SK-N-SH treated with all-trans-retinoic acid at 6 μM for 48 hours (cell line): Measurements from ENCODE around the gene FRMD4A.

Experiments
- ATAC-seq: fragments of 200-7000 bp; cut with Tn5 transposase; 3 replicates; pipeline ENCODE4 v1.9.1; 2020; ENCODE audit warnings: mild to moderate bottlenecking, moderate library complexity
- ARNTL ChIP-seq: fragments of 450-650 bp; formaldehyde crosslinking; IDR thresholded peaks from 2 replicates; pipeline ENCODE4 v1.5.0; 2020; ENCODE audit warnings: low read depth, mild to moderate bottlenecking, moderate library complexity, borderline replicate concordance
- BACH2 ChIP-seq: fragments of 250-450 bp; sonication (Bioruptor Pico); IDR thresholded peaks from 2 replicates; pipeline ENCODE4 v1.9.0; 2021; ENCODE audit warnings: mild to moderate bottlenecking, borderline replicate concordance
- CREB5 ChIP-seq: fragments of 250-450 bp; sonication (Bioruptor Pico); IDR thresholded peaks from 2 replicates; pipeline ENCODE4 v1.5.1; 2020; ENCODE audit warnings: low read depth, mild to moderate bottlenecking, moderate library complexity
- CSDC2 ChIP-seq: fragments of 250-450 bp; sonication (Bioruptor Pico); IDR thresholded peaks from 2 replicates; pipeline ENCODE4 v1.5.0; 2020; ENCODE audit warnings: mild to moderate bottlenecking, moderate library complexity
- ESRRG ChIP-seq: fragments of 250-450 bp; sonication (Bioruptor Pico); IDR thresholded peaks from 2 replicates; pipeline ENCODE4 v1.6.1; 2021; ENCODE audit warnings: mild to moderate bottlenecking
- GLIS3 ChIP-seq: fragments of 250-450 bp; sonication (Bioruptor Pico); IDR thresholded peaks from 2 replicates; pipeline ENCODE4 v1.5.0; 2020; ENCODE audit warnings: mild to moderate bottlenecking, moderate library complexity
- ISL1 ChIP-seq: fragments of 250-450 bp; sonication (Bioruptor Pico); IDR thresholded peaks from 2 replicates; pipeline ENCODE4 v2.1.2; 2022; ENCODE audit warnings: mild to moderate bottlenecking, moderate library complexity
- OSR1 ChIP-seq: fragments of 250-450 bp; sonication (Bioruptor Pico); IDR thresholded peaks from 2 replicates; pipeline ENCODE4 v1.8.0; 2022; ENCODE audit warnings: moderate library complexity, mild to moderate bottlenecking, inconsistent platforms
- POU6F1 ChIP-seq: fragments of 250-450 bp; sonication (Bioruptor Pico); IDR thresholded peaks from 2 replicates; pipeline ENCODE4 v1.8.0; 2021; ENCODE audit warnings: low read depth, mild to moderate bottlenecking, moderate library complexity, borderline replicate concordance
- TCF4 ChIP-seq: fragments of 250-450 bp; sonication (Bioruptor Pico); IDR thresholded peaks from 2 replicates; pipeline ENCODE4 v1.8.0; 2021; ENCODE audit warnings: mild to moderate bottlenecking, moderate library complexity, borderline replicate concordance
- TOX ChIP-seq: fragments of 250-450 bp; sonication (Bioruptor Pico); IDR thresholded peaks from 2 replicates; pipeline ENCODE4 v1.8.0; 2021; ENCODE audit warnings: mild to moderate bottlenecking, moderate library complexity, borderline replicate concordance
- ZC3H10 ChIP-seq: fragments of 250-450 bp; sonication (Bioruptor Pico); IDR thresholded peaks from 2 replicates; pipeline ENCODE4 v1.5.1; 2021; ENCODE audit warnings: mild to moderate bottlenecking, moderate library complexity
- ZFP3 ChIP-seq: fragments of 250-450 bp; sonication (Bioruptor Pico); IDR thresholded peaks from 2 replicates; pipeline ENCODE4 v1.5.0; 2020; ENCODE audit warnings: mild to moderate bottlenecking, moderate library complexity
- ZFP30 ChIP-seq: fragments of 450-650 bp; formaldehyde crosslinking; IDR thresholded peaks from 2 replicates; pipeline ENCODE4 v1.5.0; 2022; ENCODE audit warnings: mild to moderate bottlenecking, moderate library complexity
- ZNF565 ChIP-seq: fragments of 450-650 bp; formaldehyde crosslinking; conservative IDR thresholded peaks from 2 replicates; pipeline ENCODE4 v1.5.0; 2020; ENCODE audit warnings: low read depth, mild to moderate bottlenecking, moderate library complexity
- ZNF70 ChIP-seq: fragments of 450-650 bp; formaldehyde crosslinking; IDR thresholded peaks from 2 replicates; pipeline ENCODE4 v1.5.0; 2020; ENCODE audit warnings: mild to moderate bottlenecking, moderate library complexity
- ZNF8 ChIP-seq: fragments of 450-650 bp; formaldehyde crosslinking; IDR thresholded peaks from 2 replicates; pipeline ENCODE4 v1.5.0; 2020; ENCODE audit warnings: mild to moderate bottlenecking, moderate library complexity
- TF ChIP-seq, protein P1 (sequence below): fragments of 250-450 bp; sonication (Bioruptor Pico); IDR thresholded peaks from 2 replicates; pipeline ENCODE4 v1.5.0; 2020; ENCODE audit warnings: mild to moderate bottlenecking, moderate library complexity
- TF ChIP-seq, protein P2 (sequence below): fragments of 250-450 bp; sonication (Bioruptor Pico); IDR thresholded peaks from 2 replicates; pipeline ENCODE4 v1.8.0; 2020; ENCODE audit warnings: mild to moderate bottlenecking, moderate library complexity, borderline replicate concordance

Gene FRMD4A

DNA sequence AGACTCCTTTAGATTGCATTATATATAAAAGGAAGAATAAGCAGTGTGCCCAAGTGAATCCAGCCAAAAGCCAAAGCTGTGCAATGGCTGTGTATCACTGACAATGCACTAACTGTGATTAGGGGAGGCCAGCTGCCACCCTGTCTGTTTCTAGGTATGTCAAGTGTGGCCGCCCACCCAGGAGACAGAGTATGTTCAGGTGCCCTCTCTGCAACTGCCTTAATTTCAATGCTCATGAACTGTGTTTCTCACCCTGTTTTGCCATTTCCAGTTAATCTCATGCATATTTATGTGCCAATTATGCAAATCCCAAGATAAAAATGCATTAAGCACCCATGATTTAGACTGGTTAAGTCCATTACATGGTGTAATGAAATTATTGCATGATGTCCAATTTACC lies 159.4 kb downstream of the FRMD4A start:
- TF ChIP-seq POU6F1 (CRISPR knock-in tag) (no peak), ZFP3 (no peak), ARNTL (CRISPR knock-in tag) (no peak), BACH2 (CRISPR knock-in tag) (no peak), ZFP30 (CRISPR knock-in tag) (no peak), ZNF565 (CRISPR knock-in tag) (no peak), TOX (no peak)
- TF ChIP-seq, protein P1, sequence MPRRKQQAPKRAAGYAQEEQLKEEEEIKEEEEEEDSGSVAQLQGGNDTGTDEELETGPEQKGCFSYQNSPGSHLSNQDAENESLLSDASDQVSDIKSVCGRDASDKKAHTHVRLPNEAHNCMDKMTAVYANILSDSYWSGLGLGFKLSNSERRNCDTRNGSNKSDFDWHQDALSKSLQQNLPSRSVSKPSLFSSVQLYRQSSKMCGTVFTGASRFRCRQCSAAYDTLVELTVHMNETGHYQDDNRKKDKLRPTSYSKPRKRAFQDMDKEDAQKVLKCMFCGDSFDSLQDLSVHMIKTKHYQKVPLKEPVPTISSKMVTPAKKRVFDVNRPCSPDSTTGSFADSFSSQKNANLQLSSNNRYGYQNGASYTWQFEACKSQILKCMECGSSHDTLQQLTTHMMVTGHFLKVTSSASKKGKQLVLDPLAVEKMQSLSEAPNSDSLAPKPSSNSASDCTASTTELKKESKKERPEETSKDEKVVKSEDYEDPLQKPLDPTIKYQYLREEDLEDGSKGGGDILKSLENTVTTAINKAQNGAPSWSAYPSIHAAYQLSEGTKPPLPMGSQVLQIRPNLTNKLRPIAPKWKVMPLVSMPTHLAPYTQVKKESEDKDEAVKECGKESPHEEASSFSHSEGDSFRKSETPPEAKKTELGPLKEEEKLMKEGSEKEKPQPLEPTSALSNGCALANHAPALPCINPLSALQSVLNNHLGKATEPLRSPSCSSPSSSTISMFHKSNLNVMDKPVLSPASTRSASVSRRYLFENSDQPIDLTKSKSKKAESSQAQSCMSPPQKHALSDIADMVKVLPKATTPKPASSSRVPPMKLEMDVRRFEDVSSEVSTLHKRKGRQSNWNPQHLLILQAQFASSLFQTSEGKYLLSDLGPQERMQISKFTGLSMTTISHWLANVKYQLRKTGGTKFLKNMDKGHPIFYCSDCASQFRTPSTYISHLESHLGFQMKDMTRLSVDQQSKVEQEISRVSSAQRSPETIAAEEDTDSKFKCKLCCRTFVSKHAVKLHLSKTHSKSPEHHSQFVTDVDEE: no peak
- no peak for ATAC-seq

- TF ChIP-seq CREB5 (no peak), GLIS3 (CRISPR knock-in tag) (no peak), ZNF8 (CRISPR knock-in tag) (no peak), CSDC2 (no peak), ISL1 (CRISPR knock-in tag) (no peak), ZNF70 (CRISPR knock-in tag) (no peak), ARNTL (CRISPR knock-in tag) (no peak), ZFP3 (no peak), ZFP30 (CRISPR knock-in tag) (no peak), ZNF565 (CRISPR knock-in tag) (no peak), ZC3H10 (CRISPR knock-in tag) (no peak), OSR1 (CRISPR knock-in tag) (no peak), BACH2 (CRISPR knock-in tag) (no peak)
- TF ChIP-seq, protein P2, sequence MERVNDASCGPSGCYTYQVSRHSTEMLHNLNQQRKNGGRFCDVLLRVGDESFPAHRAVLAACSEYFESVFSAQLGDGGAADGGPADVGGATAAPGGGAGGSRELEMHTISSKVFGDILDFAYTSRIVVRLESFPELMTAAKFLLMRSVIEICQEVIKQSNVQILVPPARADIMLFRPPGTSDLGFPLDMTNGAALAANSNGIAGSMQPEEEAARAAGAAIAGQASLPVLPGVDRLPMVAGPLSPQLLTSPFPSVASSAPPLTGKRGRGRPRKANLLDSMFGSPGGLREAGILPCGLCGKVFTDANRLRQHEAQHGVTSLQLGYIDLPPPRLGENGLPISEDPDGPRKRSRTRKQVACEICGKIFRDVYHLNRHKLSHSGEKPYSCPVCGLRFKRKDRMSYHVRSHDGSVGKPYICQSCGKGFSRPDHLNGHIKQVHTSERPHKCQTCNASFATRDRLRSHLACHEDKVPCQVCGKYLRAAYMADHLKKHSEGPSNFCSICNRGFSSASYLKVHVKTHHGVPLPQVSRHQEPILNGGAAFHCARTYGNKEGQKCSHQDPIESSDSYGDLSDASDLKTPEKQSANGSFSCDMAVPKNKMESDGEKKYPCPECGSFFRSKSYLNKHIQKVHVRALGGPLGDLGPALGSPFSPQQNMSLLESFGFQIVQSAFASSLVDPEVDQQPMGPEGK (CRISPR knock-in tag): no peak
- ATAC-seq: no peak
These were observed 167.2 kb downstream of the FRMD4A start for GRCh38 chr10:14163377-14164086.

DNA sequence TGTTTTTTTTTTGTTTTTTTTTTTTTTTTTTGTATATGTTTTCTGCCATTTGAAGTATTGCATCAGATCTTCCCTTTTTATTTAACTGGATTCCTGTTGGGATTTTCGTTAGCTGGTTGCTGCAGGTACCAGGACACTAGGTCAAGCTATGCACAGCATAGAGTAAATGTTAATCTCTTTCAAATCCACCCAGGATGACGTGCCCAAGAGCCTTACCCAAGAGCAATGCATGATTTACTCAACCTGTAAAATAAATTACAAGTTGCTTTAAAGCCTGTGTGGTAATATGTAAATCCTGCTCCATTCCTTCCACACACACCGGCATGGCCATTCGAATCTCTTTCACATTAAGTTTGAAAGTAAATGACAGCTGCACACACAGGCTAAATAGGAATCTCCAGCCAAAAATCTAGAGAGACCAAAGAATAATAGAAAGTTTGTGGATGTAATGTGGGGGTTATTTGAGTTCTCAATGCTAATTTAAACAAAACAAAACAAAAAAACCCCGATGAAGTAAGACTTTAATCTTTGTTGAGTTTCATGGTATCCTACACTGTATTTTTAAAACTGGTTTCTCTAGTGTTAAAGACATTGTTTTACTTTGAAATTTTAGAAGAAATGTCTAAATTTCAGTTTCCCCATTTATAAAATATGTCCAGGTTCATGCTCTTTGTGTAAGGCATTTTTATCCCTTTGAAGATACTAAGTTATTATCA lies 167.9 kb downstream of the FRMD4A start:
- no peak for ATAC-seq
- TF ChIP-seq CREB5 (no peak), CSDC2 (no peak), TOX (no peak), ESRRG (CRISPR knock-in tag) (no peak), TCF4 (CRISPR knock-in tag) (no peak), ZNF70 (CRISPR knock-in tag) (no peak), ARNTL (CRISPR knock-in tag) (no peak), ZNF565 (CRISPR knock-in tag) (no peak), ZC3H10 (CRISPR knock-in tag) (no peak), ZNF8 (CRISPR knock-in tag) (no peak)
- TF ChIP-seq, protein P2 (CRISPR knock-in tag): no peak
- TF ChIP-seq, protein P1: no peak
